DMS153 treated with DMSO at 0.1 percent for 48 hours (cell line): ENCODE results near the gene PLIN5.
"Not testable (repeated sequence)": the region's sequence is repeated elsewhere in the genome, so short reads cannot be mapped to it uniquely, and the experiment has no call there.

Experiments used
- DNase-seq: peaks from one replicate; lab custom pipeline; 2025; ENCODE audit not compliant: unreplicated experiment; lab: John Stamatoyannopoulos, UW

The PLIN5 gene

GRCh38 chr19:4543842-4544647 lies 9.0 kb upstream of the PLIN5 start:
- no peak for DNase-seq

DNA sequence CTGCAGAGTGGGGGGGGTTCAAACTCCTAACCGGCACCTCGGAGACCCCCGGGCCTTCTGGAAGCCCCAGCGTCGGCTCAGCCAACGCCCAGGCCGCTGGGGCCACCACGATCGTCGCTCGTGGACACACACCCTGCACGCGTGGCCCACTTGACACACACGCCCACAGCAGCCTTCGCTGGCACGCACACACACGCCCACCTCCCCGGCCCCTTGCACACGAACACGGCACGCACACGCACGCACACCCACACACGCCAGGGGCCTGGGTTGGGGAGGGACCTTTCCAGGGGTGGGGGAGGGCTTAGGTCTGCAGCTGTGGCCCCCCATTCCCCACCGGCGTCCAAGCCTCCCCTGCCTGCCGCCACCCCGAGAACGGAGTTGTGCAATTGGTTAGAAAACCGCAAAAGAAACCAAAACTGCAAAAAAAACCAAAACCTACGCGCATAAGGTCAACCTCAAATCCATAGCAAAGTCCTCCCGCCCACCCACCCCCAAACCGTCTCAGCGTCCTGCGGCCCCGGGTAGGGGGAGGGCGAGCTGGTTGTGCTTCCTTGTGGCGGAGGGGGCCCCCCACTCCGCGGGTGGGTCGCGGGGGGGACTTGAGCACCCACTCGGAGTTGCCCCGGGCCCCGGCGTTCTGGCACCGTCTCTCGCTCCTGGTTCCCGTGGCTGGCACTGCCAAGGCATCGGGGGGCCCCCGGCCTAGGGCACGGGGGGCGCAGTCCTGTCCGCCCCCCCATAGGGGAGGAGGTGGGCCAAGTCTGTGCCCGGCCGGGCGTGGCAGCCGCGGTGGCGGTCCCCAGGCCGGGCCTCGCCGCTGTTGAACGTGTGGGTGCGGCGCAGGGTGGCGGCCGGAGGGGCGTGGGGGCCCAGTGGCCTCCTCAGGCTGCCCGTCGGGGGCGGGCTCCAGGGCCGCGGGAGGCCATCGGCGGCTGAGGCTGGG lies 8.1 kb upstream of the PLIN5 start:
- no peak for DNase-seq

GRCh38 chr19:4541806-4542145 lies 6.8 kb upstream of the PLIN5 start:
- DNase-seq, result not testable (repeated sequence)

DNA sequence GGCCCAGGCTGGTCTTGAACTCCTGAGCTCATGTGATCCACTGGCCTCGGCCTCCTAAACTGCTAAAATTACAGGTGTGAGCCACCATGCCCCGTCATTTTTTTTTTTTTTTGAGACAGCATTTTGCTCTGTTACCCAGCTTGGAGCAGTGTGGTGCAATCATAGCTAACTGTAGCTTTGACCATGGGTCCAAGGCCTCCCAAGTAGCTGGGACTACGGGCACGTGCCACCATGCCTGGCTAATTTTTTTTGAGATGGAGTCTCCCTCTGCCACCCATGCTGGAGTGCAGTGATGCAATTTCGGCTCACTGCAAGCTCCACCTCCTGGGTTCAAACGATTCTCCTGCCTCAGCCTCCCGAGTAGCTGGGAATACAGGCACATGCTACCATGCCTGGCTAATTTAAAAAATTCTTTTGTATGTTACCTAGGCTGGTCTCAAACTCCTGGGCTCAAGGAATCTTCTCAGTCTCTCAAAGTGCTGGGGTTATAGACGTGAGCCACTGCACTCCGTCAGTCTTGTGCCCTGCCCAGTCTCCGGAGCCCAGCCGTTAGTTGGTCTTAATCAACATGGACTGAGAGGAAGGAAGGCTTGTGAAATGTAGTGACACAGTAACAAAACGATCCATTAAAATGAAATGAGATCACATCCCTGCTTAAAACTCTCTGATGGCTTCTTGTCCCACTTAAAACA lies 6.2 kb upstream of the PLIN5 start:
- DNase-seq, result no peak

- DNase-seq, result no peak
These were observed 4.9 kb upstream of the PLIN5 start, which contains the start of gene LRG1 for GRCh38 chr19:4539693-4540581. LRG1 (minus strand) TSS chr19:4540036; CDS start chr19:4540013, 23 bp downstream.

- no peak for DNase-seq
These were observed 4.2 kb upstream of the PLIN5 start for GRCh38 chr19:4539169-4539692.

DNA sequence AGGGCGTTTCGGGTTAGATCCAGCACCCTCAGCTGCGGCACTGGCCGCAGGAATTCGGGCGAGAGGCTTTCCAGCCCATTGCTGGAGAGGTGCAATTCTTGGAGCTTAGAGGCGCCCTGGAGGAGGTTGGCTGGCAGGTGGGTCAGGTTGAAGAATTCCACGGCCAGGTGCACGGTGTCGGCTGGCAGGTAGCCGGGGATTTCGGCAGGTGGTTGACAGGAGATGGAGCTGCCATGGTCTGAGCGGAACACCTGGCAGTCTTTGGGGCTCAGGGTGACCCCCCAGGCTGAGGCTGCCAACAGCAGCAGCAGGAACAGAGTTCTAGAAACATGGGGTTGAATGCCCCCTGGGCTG lies 3.6 kb upstream of the PLIN5 start:
- DNase-seq, result no peak

- DNase-seq, result peak; percentile 14
These were observed 3.1 kb upstream of the PLIN5 start for GRCh38 chr19:4537953-4538600.

GRCh38 chr19:4536798-4537197 lies 1.8 kb upstream of the PLIN5 start:
- DNase-seq, result no peak

DNA sequence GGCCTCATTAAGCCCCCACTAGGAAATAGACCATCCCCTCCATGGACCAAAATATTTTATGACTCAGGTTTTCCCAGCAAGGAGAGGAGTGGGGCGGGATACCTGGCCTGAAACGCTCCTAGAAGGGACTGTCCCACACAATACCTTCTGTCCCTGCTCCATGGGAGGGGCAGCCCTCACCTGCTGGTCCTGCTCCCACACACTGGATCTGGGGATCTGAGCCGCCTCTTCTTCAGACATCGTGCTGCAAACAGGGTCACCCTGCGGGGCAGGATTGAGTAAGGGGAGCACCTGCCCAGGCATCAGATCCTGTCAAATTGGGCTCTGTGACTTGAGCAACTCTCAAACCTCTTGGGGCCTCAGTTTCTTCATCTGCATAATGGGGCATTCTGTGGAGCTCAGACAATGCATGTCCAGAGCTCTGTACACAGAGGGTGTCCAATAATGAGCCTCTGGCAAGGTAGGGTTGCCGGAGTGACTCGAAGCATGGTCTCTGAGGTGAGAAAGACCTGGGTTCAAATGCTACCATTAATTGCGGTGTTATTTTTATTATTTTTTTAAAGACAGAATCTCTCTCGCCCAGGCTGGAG lies 1.1 kb downstream of the PLIN5 start:
- DNase-seq, result no peak

DNA sequence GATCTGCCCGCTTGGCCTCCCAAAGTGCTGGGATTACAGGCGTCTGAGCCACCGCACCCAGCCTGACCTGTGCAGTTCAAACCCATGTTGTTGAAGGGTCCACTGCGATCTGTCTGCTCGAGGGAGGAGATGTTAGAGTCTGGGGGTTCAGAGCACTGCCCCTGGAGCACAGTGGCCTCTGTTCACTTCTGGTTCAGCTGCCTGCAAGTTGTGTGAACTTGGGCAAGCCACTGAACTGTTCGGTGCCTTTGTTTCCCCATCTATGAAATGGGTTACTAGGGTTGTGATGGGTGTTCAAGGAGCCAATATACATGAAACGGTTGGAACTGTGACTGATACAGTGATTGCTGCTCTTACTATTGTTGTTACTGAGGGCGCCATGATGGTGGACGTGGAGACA lies 1.7 kb downstream of the PLIN5 start:
- DNase-seq, result no peak

DNA sequence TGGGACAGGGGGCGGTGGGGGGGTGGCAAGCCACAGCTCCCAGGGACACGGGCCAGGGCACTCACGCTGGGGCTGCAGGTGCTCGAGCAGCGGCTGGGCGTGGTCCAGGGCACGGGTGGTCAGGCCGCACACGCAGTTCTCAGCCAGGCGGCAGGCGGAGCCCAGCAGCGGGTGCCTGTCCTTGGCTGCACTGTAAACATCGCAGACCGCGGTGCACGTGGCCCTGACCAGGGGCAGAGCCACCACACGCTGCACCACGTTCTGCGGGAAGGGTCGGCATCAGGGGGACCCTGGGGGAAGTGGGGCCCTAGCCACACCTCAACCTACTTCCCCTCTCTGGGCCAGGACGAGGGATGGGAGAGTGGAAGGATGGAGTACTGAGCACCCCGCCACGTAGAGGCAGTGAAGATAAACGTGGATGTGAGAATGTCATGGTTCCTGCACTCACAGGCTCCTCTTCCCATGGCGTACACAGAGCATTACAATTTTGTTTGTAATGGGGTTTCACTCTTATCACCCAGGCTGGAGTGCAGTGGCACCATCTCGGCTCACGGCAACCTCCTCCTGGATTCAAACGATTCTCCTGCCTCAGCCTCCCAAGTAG lies 3.4 kb downstream of the PLIN5 start:
- no peak for DNase-seq

GRCh38 chr19:4529924-4530522 lies 5.0 kb downstream of the PLIN5 start:
- no peak for DNase-seq

DNA sequence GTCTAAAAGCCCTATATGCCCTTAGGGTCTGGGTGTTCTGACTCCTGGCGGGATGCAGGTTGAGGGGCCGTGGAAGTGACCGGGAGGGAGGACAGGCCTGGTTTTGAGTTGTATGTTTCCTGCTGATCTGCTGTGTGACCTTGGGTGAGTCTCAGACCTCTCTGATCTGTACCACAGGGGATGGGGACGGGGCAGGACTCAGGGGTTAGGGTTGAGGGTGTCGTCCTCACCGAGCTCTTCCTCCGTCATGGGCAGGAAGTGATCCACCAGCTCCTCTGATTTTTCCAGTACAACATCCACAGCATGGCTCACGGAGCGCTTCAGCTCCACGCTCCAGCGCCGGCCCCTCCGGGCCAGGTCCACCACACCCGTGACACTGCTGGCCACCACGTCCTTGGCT lies 6.2 kb downstream of the PLIN5 start:
- no peak for DNase-seq

- not testable (repeated sequence) for DNase-seq
These were observed 7.6 kb downstream of the PLIN5 start for GRCh38 chr19:4527377-4527776.

DNA sequence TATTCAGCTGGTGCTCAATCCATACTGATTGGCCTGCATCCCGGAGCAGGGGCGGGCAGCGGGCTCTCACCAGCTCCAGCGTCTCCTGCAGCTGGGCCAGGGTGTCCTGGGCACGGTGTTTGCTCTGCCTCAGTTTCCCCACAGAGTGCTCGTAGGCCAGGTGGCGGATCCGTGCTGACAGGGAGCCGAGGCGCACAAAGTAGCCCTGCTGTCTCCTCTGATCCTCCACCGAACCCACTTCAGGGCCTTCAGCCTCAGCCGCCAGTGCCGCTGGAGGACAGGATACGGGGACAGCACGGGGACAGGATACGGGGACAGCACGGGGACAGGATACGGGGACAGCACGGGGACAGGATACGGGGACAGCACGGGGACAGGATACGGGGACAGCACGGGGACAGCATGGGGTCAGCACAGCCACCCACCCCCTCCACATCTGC lies 9.4 kb downstream of the PLIN5 start:
- DNase-seq, result no peak

GRCh38 chr19:4524808-4525562 lies 10.0 kb downstream of the PLIN5 start:
- DNase-seq, result no peak
